ENCODE measurements around the gene MAPK14.
A peak's percentile ranks its signal among the peaks of the same experiment; 100 is the strongest.
"Not testable (repeated sequence)": the region's sequence is repeated elsewhere in the genome, so short reads cannot be mapped to it uniquely, and the experiment has no call there.

The MAPK14 gene

GRCh38 chr6:36027501-36028087 lies at the start of gene MAPK14:
MAPK14 (plus strand) TSS chr6:36027808; CDS start chr6:36028158, 350 bp downstream.
- Histone ChIP-seq H3K4me3 (ENCODE audit: low read depth in 1 of 2, low read length in 2 of 2) (peak within 1 kb of the TSS; percentile 89 to 100), H3K4me1 (ENCODE audit: control insufficient read depth in 1 of 2, insufficient read depth in 2 of 2, low read length in 2 of 2) (peaks cover 7 to 14% of the 10 kb centered on the region in 2 donors), H3K9me3 (ENCODE audit: control insufficient read depth in 1 of 2, low read length in 2 of 2) (no peaks in the 10 kb centered on the region), H3K27ac (ENCODE audit: low read length) (peak within 1 kb of the TSS; percentile 97), H3K36me3 (ENCODE audit: control insufficient read depth in 1 of 2, insufficient read depth in 2 of 2, low read length in 2 of 2) (peaks cover 0 to 5% of the 10 kb centered on the region in 2 donors), H3K27me3 (ENCODE audit: low read depth, low read length) (no peaks in the 10 kb centered on the region)

DNA sequence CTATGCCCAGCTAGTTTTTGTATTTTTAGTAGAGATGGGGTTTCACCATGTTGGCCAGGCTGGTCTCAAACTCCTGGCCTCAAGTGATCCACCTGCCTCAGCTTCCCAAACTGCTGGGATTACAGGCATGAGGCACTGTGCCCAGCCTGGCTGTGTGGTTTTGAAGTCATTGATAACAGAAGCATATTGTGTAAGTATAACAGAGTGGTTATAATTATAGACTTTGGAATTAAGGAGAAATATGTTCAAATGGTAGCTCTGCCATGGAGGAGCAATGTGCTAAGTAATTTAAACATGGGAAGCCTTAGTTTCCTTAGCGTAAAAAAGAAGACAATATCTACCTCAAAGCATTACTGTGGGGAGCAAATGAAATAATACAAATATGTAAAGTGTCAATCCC lies 47.5 kb upstream of the MAPK14 start:
- H3K36me3 ChIP-seq (ENCODE audit: control insufficient read depth in 1 of 2, insufficient read depth in 2 of 2, low read length in 2 of 2); H3K4me1 ChIP-seq (ENCODE audit: control insufficient read depth in 1 of 2, insufficient read depth in 2 of 2, low read length in 2 of 2); H3K27me3 ChIP-seq (ENCODE audit: low read depth, low read length); H3K4me3 ChIP-seq (ENCODE audit: low read depth in 1 of 2, low read length in 2 of 2); H3K9me3 ChIP-seq (ENCODE audit: control insufficient read depth in 1 of 2, low read length in 2 of 2); H3K27ac ChIP-seq (ENCODE audit: low read length): not testable (repeated sequence)

GRCh38 chr6:35980991-35981645 lies 46.5 kb upstream of the MAPK14 start:
- Histone ChIP-seq H3K9me3 (ENCODE audit: control insufficient read depth in 1 of 2, low read length in 2 of 2) (no peaks in the 10 kb centered on the region), H3K27me3 (ENCODE audit: low read depth, low read length) (no peaks in the 10 kb centered on the region), H3K4me1 (ENCODE audit: control insufficient read depth in 1 of 2, insufficient read depth in 2 of 2, low read length in 2 of 2) (no peaks in the 10 kb centered on the region), H3K4me3 (ENCODE audit: low read depth in 1 of 2, low read length in 2 of 2) (no peak overlapping the region), H3K36me3 (ENCODE audit: control insufficient read depth in 1 of 2, insufficient read depth in 2 of 2, low read length in 2 of 2) (no peaks in the 10 kb centered on the region), H3K27ac (ENCODE audit: low read length) (no peak overlapping the region)

- H3K9me3 ChIP-seq (ENCODE audit: control insufficient read depth in 1 of 2, low read length in 2 of 2): no peaks in the 10 kb centered on the region
- H3K27me3 ChIP-seq (ENCODE audit: low read depth, low read length): no peaks in the 10 kb centered on the region
- H3K4me1 ChIP-seq (ENCODE audit: control insufficient read depth in 1 of 2, insufficient read depth in 2 of 2, low read length in 2 of 2): no peaks in the 10 kb centered on the region
- H3K27ac ChIP-seq (ENCODE audit: low read length): no peak overlapping the region
- H3K4me3 ChIP-seq (ENCODE audit: low read depth in 1 of 2, low read length in 2 of 2): no peak overlapping the region
- H3K36me3 ChIP-seq (ENCODE audit: control insufficient read depth in 1 of 2, insufficient read depth in 2 of 2, low read length in 2 of 2): no peaks in the 10 kb centered on the region
Observed at GRCh38 chr6:35984701-35985100, 42.9 kb upstream of the MAPK14 start.

- H3K27ac ChIP-seq (ENCODE audit: low read length); H3K4me3 ChIP-seq (ENCODE audit: low read depth in 1 of 2, low read length in 2 of 2); H3K9me3 ChIP-seq (ENCODE audit: control insufficient read depth in 1 of 2, low read length in 2 of 2); H3K27me3 ChIP-seq (ENCODE audit: low read depth, low read length); H3K4me1 ChIP-seq (ENCODE audit: control insufficient read depth in 1 of 2, insufficient read depth in 2 of 2, low read length in 2 of 2); H3K36me3 ChIP-seq (ENCODE audit: control insufficient read depth in 1 of 2, insufficient read depth in 2 of 2, low read length in 2 of 2): not testable (repeated sequence)
Observed at GRCh38 chr6:35988047-35988446, 39.6 kb upstream of the MAPK14 start.

DNA sequence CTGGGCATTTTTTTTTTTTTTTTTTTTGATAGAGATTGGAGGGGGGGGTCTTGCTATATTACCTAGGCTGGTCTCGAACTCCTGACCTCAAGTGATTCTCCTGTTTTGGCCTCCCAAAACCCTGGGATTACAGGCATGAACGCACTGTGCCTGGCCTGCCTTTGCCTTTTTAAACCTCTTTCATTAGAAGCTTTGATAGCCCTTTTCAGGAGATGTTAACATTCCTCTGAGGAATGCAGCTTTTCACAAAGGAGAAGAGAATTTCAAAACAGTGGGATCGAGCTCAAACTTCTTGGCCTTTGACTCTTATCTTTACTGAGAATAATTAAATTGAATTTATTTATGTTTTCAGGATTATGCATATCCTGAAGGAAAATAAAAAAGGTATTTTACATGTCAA lies 34.5 kb upstream of the MAPK14 start:
- H3K36me3 ChIP-seq (ENCODE audit: control insufficient read depth in 1 of 2, insufficient read depth in 2 of 2, low read length in 2 of 2): no peaks in the 10 kb centered on the region
- H3K4me3 ChIP-seq (ENCODE audit: low read depth in 1 of 2, low read length in 2 of 2): no peak overlapping the region
- no peaks in the 10 kb centered on the region for H3K27me3 ChIP-seq (ENCODE audit: low read depth, low read length)

GRCh38 chr6:36000451-36000850 lies 27.2 kb upstream of the MAPK14 start:
- Histone ChIP-seq H3K4me3 (ENCODE audit: low read depth in 1 of 2, low read length in 2 of 2) (no peak overlapping the region), H3K27ac (ENCODE audit: low read length) (no peak overlapping the region), H3K36me3 (ENCODE audit: control insufficient read depth in 1 of 2, insufficient read depth in 2 of 2, low read length in 2 of 2) (no peaks in the 10 kb centered on the region), H3K4me1 (ENCODE audit: control insufficient read depth in 1 of 2, insufficient read depth in 2 of 2, low read length in 2 of 2) (no peaks in the 10 kb centered on the region), H3K27me3 (ENCODE audit: low read depth, low read length) (no peaks in the 10 kb centered on the region), H3K9me3 (ENCODE audit: control insufficient read depth in 1 of 2, low read length in 2 of 2) (no peaks in the 10 kb centered on the region)

More for the DNA sequence above, 34.5 kb upstream of the MAPK14 start:
- no peaks in the 10 kb centered on the region for H3K4me1 ChIP-seq (ENCODE audit: control insufficient read depth in 1 of 2, insufficient read depth in 2 of 2, low read length in 2 of 2)
- peaks cover 0 to 5% of the 10 kb centered on the region in 2 donors for H3K9me3 ChIP-seq (ENCODE audit: control insufficient read depth in 1 of 2, low read length in 2 of 2)
- no peak overlapping the region for H3K27ac ChIP-seq (ENCODE audit: low read length)

- no peaks in the 10 kb centered on the region for H3K27me3 ChIP-seq (ENCODE audit: low read depth, low read length)
- no peak overlapping the region for H3K4me3 ChIP-seq (ENCODE audit: low read depth in 1 of 2, low read length in 2 of 2)
- no peaks in the 10 kb centered on the region for H3K9me3 ChIP-seq (ENCODE audit: control insufficient read depth in 1 of 2, low read length in 2 of 2)
- no peaks in the 10 kb centered on the region for H3K4me1 ChIP-seq (ENCODE audit: control insufficient read depth in 1 of 2, insufficient read depth in 2 of 2, low read length in 2 of 2)
- no peak overlapping the region for H3K27ac ChIP-seq (ENCODE audit: low read length)
- H3K36me3 ChIP-seq (ENCODE audit: control insufficient read depth in 1 of 2, insufficient read depth in 2 of 2, low read length in 2 of 2): no peaks in the 10 kb centered on the region
Observed at GRCh38 chr6:36015666-36016065, 11.9 kb upstream of the MAPK14 start.

DNA sequence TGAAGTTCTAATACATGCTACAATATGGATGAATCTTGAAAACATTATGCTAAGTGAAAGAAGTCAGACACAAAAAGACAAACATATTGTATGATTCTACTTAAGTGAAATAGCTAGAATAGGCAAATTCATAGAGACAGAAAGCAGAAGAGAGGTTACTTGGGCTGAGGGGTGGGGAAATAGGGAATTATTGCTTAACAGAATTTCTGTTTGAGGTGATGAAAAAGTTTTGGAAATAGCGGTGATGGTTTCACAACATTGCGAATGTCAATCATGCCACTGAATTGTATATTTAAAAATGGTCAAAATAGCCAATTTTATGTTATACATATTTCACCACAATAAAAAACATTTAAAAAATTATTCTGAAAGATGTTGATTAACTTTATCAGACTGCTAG lies 9.3 kb upstream of the MAPK14 start:
- H3K27ac ChIP-seq (ENCODE audit: low read length): no peak overlapping the region
- H3K27me3 ChIP-seq (ENCODE audit: low read depth, low read length): no peaks in the 10 kb centered on the region
- H3K4me1 ChIP-seq (ENCODE audit: control insufficient read depth in 1 of 2, insufficient read depth in 2 of 2, low read length in 2 of 2): no peaks in the 10 kb centered on the region
- no peaks in the 10 kb centered on the region for H3K9me3 ChIP-seq (ENCODE audit: control insufficient read depth in 1 of 2, low read length in 2 of 2)
- no peak overlapping the region for H3K4me3 ChIP-seq (ENCODE audit: low read depth in 1 of 2, low read length in 2 of 2)
- H3K36me3 ChIP-seq (ENCODE audit: control insufficient read depth in 1 of 2, insufficient read depth in 2 of 2, low read length in 2 of 2): no peaks in the 10 kb centered on the region

- no peak overlapping the region for H3K4me3 ChIP-seq (ENCODE audit: low read depth in 1 of 2, low read length in 2 of 2)
- no peaks in the 10 kb centered on the region for H3K9me3 ChIP-seq (ENCODE audit: control insufficient read depth in 1 of 2, low read length in 2 of 2)
- no peak overlapping the region for H3K27ac ChIP-seq (ENCODE audit: low read length)
- no peaks in the 10 kb centered on the region for H3K27me3 ChIP-seq (ENCODE audit: low read depth, low read length)
- H3K4me1 ChIP-seq (ENCODE audit: control insufficient read depth in 1 of 2, insufficient read depth in 2 of 2, low read length in 2 of 2): no peaks in the 10 kb centered on the region
- no peaks in the 10 kb centered on the region for H3K36me3 ChIP-seq (ENCODE audit: control insufficient read depth in 1 of 2, insufficient read depth in 2 of 2, low read length in 2 of 2)
Observed at GRCh38 chr6:36019167-36019566, 8.4 kb upstream of the MAPK14 start.

GRCh38 chr6:36020154-36020553 lies 7.5 kb upstream of the MAPK14 start:
- H3K36me3 ChIP-seq (ENCODE audit: control insufficient read depth in 1 of 2, insufficient read depth in 2 of 2, low read length in 2 of 2): no peaks in the 10 kb centered on the region
- no peaks in the 10 kb centered on the region for H3K9me3 ChIP-seq (ENCODE audit: control insufficient read depth in 1 of 2, low read length in 2 of 2)
- no peaks in the 10 kb centered on the region for H3K27me3 ChIP-seq (ENCODE audit: low read depth, low read length)
- H3K27ac ChIP-seq (ENCODE audit: low read length): no peak overlapping the region
- H3K4me1 ChIP-seq (ENCODE audit: control insufficient read depth in 1 of 2, insufficient read depth in 2 of 2, low read length in 2 of 2): no peaks in the 10 kb centered on the region
- H3K4me3 ChIP-seq (ENCODE audit: low read depth in 1 of 2, low read length in 2 of 2): no peak overlapping the region

Measured in muscle layer of duodenum (tissue), 2 donors.